Activated effector memory CD4-positive, alpha-beta T cell treated with Interleukin-2 at 50 U/mL for 16 hours (primary cell): ENCODE data around the gene CBFA2T2.

Source experiments
- DNase-seq: peaks from one replicate; pipeline ENCODE4 v3.0.0-alpha.2; 2020

Gene CBFA2T2

GRCh38 chr20:33669873-33670640, 180.2 kb downstream of the CBFA2T2 start:
- no peak for DNase-seq

GRCh38 chr20:33670715-33671499, 181.0 kb downstream of the CBFA2T2 start:
- no peak for DNase-seq

GRCh38 chr20:33671573-33672288, 181.8 kb downstream of the CBFA2T2 start:
- no peak for DNase-seq

- no peak for DNase-seq
These were observed 182.7 kb downstream of the CBFA2T2 start for GRCh38 chr20:33672426-33673113.

GRCh38 chr20:33673114-33673409, 183.2 kb downstream of the CBFA2T2 start:
- DNase-seq: no peak

GRCh38 chr20:33673410-33674293, 183.8 kb downstream of the CBFA2T2 start:
- DNase-seq: no peak

- DNase-seq: peak; percentile 52
These were observed 184.6 kb downstream of the CBFA2T2 start, which contains the start of gene NECAB3 for GRCh38 chr20:33674294-33675135. TSS of gene NECAB3 (minus strand) at chr20:33674428. CDS start at chr20:33674352, 76 bp downstream.

- DNase-seq: no peak
These were observed 185.5 kb downstream of the CBFA2T2 start for GRCh38 chr20:33675136-33675959.

- no peak for DNase-seq
These were observed 186.2 kb downstream of the CBFA2T2 start for GRCh38 chr20:33676121-33676520.

- DNase-seq: no peak
These were observed 187.1 kb downstream of the CBFA2T2 start for GRCh38 chr20:33676652-33677645.

- no peak for DNase-seq
These were observed 188.3 kb downstream of the CBFA2T2 start for GRCh38 chr20:33677991-33678702.

- DNase-seq: peak; percentile 45
These were observed 190.0 kb downstream of the CBFA2T2 start for GRCh38 chr20:33679758-33680485.

- DNase-seq: no peak
These were observed 190.8 kb downstream of the CBFA2T2 start for GRCh38 chr20:33680686-33681085.

GRCh38 chr20:33681288-33681687, 191.4 kb downstream of the CBFA2T2 start:
- DNase-seq: no peak

GRCh38 chr20:33681728-33682353, 191.9 kb downstream of the CBFA2T2 start:
- DNase-seq: no peak

- no peak for DNase-seq
These were observed 194.8 kb downstream of the CBFA2T2 start for GRCh38 chr20:33684533-33685327.
